ENCODE measurements around the gene BCL3. TPM values are rescaled to one million over a fixed set of nuclear protein-coding genes. Genes with fewer than 3 reads are reported as not detected.
A peak's percentile ranks its signal among the peaks of the same experiment; 100 is the strongest.

Gene BCL3
- total RNA-seq, 4 donors from 2014 or later, result 26.6 to 88.9 (median 51.4) TPM

DNA sequence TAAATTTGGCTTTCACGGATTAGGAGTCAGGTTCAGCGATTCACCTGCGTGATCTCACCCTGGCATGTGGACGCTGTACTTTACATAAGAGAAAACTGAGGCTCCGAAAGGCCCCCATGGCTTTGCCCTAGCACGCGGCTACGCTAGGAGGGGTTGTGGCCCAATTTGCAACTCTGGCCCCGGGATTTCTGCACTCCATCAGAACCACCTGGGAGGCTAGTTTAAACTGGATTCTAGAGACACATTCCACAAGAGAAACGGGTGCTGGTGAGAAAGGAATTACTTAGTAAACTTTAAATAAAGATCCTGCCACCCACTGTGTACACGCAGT is 6.2 kb downstream of the BCL3 start:
- 18 to 19% methylated on average over 10 to 11 of the region's 11 CpGs for WGBS, 2 donors
- no peak for DNase-seq
- H3K4me1 ChIP-seq, result peaks cover 76 to 100% (median 80%) of the 10 kb centered on the region in 3 donors
- intact Hi-C loops (cut with DNase I), result no loop called here
- no peaks in the 10 kb centered on the region for H3K9me3 ChIP-seq
- peaks cover 30 to 77% (median 46%) of the 10 kb centered on the region in 3 donors for H3K36me3 ChIP-seq
- H3K4me3 ChIP-seq, result peak overlapping the region; percentile 22 to 70 (median 58)
- TF ChIP-seq POLR2A (IDR thresholded peaks at IDR 0.05), result no peak
- TF ChIP-seq, protein P1, sequence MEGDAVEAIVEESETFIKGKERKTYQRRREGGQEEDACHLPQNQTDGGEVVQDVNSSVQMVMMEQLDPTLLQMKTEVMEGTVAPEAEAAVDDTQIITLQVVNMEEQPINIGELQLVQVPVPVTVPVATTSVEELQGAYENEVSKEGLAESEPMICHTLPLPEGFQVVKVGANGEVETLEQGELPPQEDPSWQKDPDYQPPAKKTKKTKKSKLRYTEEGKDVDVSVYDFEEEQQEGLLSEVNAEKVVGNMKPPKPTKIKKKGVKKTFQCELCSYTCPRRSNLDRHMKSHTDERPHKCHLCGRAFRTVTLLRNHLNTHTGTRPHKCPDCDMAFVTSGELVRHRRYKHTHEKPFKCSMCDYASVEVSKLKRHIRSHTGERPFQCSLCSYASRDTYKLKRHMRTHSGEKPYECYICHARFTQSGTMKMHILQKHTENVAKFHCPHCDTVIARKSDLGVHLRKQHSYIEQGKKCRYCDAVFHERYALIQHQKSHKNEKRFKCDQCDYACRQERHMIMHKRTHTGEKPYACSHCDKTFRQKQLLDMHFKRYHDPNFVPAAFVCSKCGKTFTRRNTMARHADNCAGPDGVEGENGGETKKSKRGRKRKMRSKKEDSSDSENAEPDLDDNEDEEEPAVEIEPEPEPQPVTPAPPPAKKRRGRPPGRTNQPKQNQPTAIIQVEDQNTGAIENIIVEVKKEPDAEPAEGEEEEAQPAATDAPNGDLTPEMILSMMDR (IDR thresholded peaks at IDR 0.05), result no peak
- no peaks in the 10 kb centered on the region for H3K27me3 ChIP-seq
- peak overlapping the region; percentile 90 to 100 (median 95) for H3K27ac ChIP-seq

DNA sequence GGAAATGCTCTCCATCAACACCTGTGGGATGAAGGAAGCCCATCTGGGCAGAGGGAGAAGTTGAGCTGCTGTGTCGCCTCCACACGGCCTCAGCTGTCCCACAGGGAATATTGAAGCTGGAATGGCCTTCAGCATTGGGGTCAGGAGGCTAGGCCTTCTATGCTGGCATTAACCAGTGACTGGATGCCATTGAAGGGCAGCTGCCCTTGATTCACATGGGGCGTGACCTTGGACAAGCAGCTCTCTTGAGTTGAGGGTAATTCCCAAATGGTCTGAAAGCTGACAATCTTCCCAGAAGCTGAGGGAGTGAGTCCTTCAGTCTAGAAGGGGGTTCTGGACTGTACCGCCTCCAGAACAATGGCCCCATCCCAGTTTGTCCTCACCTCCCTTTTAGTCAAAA is 6.7 kb downstream of the BCL3 start:
- intact Hi-C loops (cut with DNase I), result no loop called here
- 60 to 75% methylated on average over 2 of the region's 4 CpGs for WGBS, 2 donors
- TF ChIP-seq, protein P1 (IDR thresholded peaks at IDR 0.05), result no peak
- no peak for TF ChIP-seq POLR2A (IDR thresholded peaks at IDR 0.05)

DNA sequence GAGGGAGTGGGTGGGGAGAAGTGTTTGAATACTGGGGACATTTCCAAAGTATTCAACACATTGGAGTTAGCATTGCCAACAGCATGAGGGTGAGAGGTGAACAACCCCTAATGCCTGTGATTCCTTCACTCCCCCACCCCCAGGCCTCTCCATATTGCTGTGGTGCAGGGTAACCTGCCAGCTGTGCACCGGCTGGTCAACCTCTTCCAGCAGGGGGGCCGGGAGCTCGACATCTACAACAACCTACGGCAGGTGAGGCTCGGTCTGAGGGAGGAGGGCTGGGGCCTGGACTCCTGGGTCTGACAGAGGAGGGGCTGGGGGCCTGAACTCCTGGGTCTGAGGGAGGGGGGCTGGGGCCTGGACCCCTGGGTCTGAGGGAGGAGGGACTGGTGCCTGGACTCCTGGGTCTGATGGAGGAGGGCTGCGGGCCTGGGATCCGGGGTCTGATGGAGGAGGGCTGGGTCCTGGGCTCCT is 7.6 kb downstream of the BCL3 start:
- no peak for TF ChIP-seq POLR2A (IDR thresholded peaks at IDR 0.05)
- TF ChIP-seq, protein P1 (IDR thresholded peaks at IDR 0.05), result no peak
- intact Hi-C loops (cut with DNase I), result no loop called here
- no peak for DNase-seq
- WGBS, 2 donors, result 87 to 92% methylated on average over 2 to 4 of the region's 7 CpGs
- Histone ChIP-seq H3K27me3 (no peaks in the 10 kb centered on the region), H3K36me3 (peaks cover 41 to 82% (median 52%) of the 10 kb centered on the region in 3 donors), H3K4me1 (peaks cover 62 to 96% (median 72%) of the 10 kb centered on the region in 3 donors), H3K9me3 (no peaks in the 10 kb centered on the region), H3K27ac (peak overlapping the region; percentile 90 to 100 (median 95)), H3K4me3 (no peak overlapping the region)

More for the DNA sequence above, 6.7 kb downstream of the BCL3 start:
- Histone ChIP-seq H3K4me3 (peak overlapping the region in 3 of 4 donors; percentile 48 to 70 (median 69)), H3K27ac (peak overlapping the region; percentile 90 to 100 (median 95)), H3K9me3 (no peaks in the 10 kb centered on the region), H3K36me3 (peaks cover 35 to 82% (median 48%) of the 10 kb centered on the region in 3 donors), H3K4me1 (peaks cover 71 to 97% (median 80%) of the 10 kb centered on the region in 3 donors), H3K27me3 (no peaks in the 10 kb centered on the region)
- DNase-seq, result no peak

DNA sequence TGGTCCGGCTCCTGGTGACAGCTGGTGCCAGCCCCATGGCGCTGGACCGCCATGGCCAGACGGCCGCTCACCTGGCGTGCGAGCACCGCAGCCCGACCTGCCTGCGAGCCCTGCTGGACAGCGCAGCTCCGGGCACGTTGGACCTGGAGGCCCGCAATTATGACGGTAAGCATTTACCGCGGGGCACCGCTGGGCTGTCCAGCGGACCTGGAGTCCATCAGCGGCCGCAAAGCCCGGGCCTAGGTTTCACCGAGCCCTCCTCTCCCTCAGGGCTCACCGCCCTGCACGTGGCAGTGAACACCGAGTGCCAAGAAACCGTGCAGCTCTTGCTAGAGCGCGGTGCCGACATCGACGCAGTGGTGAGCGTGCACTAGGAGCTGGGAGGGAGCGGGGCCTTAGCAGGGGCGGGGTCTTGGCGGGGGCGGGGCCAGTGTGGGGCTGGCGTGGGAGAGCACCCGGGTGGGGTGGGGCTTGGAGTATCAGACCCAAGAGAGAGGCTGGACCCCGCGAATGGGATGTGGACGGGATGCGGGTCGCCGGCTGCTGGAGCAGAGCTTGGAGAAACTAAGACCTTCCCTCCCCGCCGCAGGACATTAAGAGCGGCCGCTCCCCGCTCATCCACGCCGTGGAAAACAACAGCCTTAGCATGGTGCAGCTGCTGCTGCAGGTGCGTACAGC is 8.7 kb downstream of the BCL3 start:
- no peak for TF ChIP-seq POLR2A (IDR thresholded peaks at IDR 0.05)
- TF ChIP-seq, protein P1 (IDR thresholded peaks at IDR 0.05), result no peak
- peak overlapping the region; percentile 90 to 100 (median 95) for H3K27ac ChIP-seq
- intact Hi-C loops (cut with DNase I), result no loop called here
- DNase-seq, result no peak
- peaks cover 52 to 87% (median 63%) of the 10 kb centered on the region in 3 donors for H3K4me1 ChIP-seq
- no peaks in the 10 kb centered on the region for H3K27me3 ChIP-seq
- H3K36me3 ChIP-seq, result peaks cover 41 to 82% (median 46%) of the 10 kb centered on the region in 3 donors
- H3K9me3 ChIP-seq, result no peaks in the 10 kb centered on the region
- 77 to 92% methylated on average over 8 to 22 of the region's 53 CpGs for WGBS, 2 donors
- H3K4me3 ChIP-seq, result peak overlapping the region; percentile 9 to 61 (median 43)

DNA sequence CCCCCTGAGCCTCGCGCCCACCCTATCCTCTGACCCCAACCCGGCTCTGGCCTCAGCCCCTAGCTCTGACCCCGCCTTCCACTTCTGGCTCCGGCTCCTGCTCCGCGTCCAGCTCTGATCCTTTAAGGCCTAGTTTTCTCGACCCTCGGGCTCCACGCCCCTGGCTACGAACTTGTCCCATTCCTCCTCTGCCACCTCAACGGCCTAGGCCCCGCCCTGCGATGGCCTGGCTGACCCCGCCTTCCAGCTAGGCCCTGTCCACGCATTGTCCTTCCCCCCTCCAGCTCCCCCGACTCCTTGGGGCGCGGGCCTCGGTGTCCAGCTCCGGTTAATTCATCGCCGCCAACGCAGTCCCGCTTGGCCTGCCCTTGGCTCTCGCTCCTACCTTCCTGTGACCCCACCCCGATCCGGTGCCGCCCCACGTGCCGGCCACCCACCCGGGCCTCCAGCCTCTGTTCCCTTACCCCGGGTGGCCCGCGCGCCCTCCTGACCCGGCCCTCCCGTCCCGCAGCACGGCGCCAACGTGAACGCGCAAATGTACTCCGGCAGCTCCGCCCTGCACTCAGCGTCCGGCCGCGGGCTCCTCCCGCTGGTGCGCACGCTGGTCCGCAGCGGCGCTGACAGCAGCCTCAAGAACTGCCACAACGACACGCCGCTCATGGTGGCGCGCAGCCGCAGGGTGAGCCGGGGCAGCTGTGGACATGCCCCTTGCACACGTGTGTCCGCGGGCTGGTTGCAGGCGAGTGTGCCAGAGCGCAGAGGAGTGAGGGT is 9.4 kb downstream of the BCL3 start:
- intact Hi-C loops (cut with DNase I), result no loop called here
- peak overlapping the region; percentile 9 to 61 (median 43) for H3K4me3 ChIP-seq
- no peaks in the 10 kb centered on the region for H3K9me3 ChIP-seq
- TF ChIP-seq POLR2A (IDR thresholded peaks at IDR 0.05), result no peak
- TF ChIP-seq, protein P1 (IDR thresholded peaks at IDR 0.05), result no peak
- whole genome bisulfite sequencing, 2 donors, result 61 to 67% methylated on average over 21 to 42 of the region's 68 CpGs
- no peak for DNase-seq
- peak overlapping the region; percentile 90 to 100 (median 95) for H3K27ac ChIP-seq
- peaks cover 41 to 78% (median 46%) of the 10 kb centered on the region in 3 donors for H3K36me3 ChIP-seq
- H3K4me1 ChIP-seq, result peaks cover 44 to 79% (median 55%) of the 10 kb centered on the region in 3 donors
- no peaks in the 10 kb centered on the region for H3K27me3 ChIP-seq
